ENCODE data around the gene ETV2. TPM values are rescaled to one million over a fixed set of nuclear protein-coding genes. Genes with fewer than 3 reads are reported as not detected.
A peak's percentile ranks its signal among the peaks of the same experiment; 100 is the strongest.
"Not testable (repeated sequence)": the region's sequence is repeated elsewhere in the genome, so short reads cannot be mapped to it uniquely, and the experiment has no call there.

ETV2 gene
- total RNA-seq, 1 experiment from 2014 or later = 0.73 TPM

DNA sequence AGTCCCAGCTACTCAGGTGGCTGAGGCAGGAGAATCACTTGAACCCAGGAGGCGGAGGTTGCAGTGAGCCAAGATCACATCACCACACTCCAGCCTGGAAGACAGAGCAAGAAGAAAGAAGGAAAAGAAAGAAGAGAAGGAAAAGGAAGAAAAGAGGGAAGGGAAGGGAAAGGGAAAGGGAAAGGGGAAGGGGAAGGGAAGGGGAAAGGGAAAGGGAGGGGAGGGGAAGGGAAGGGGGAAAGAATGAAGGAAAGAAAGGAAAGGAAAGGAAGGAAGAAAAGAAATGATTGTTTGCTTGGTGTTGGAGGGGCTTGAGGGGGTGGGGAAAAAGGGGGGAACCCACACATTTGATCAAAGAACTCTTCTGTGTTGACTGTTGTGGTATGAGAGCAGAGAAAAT lies 45.6 kb upstream of the ETV2 start:
- ChIA-PET POLR2A (ENCODE audit: low non-redundant PET) (no interaction called here), CTCF (no interaction called here)
- H3K4me1 ChIP-seq (ENCODE audit: insufficient read depth, low read length, poor library complexity, severe bottlenecking) = no peaks in the 10 kb centered on the region
- H3K27ac ChIP-seq (ENCODE audit: low read depth, low read length, poor library complexity, severe bottlenecking) = no peak overlapping the region
- no peak for DNase-seq (ENCODE audit: low spot score)
- TF ChIP-seq, protein P1, sequence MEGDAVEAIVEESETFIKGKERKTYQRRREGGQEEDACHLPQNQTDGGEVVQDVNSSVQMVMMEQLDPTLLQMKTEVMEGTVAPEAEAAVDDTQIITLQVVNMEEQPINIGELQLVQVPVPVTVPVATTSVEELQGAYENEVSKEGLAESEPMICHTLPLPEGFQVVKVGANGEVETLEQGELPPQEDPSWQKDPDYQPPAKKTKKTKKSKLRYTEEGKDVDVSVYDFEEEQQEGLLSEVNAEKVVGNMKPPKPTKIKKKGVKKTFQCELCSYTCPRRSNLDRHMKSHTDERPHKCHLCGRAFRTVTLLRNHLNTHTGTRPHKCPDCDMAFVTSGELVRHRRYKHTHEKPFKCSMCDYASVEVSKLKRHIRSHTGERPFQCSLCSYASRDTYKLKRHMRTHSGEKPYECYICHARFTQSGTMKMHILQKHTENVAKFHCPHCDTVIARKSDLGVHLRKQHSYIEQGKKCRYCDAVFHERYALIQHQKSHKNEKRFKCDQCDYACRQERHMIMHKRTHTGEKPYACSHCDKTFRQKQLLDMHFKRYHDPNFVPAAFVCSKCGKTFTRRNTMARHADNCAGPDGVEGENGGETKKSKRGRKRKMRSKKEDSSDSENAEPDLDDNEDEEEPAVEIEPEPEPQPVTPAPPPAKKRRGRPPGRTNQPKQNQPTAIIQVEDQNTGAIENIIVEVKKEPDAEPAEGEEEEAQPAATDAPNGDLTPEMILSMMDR (conservative IDR thresholded peaks at IDR 0.05; ENCODE audit: low read depth, low read length) = no peak
- no peak for TF ChIP-seq EZH2 (IDR thresholded peaks at IDR 0.05; ENCODE audit: borderline replicate concordance, low read depth, low read length, poor library complexity, severe bottlenecking)
- no peaks in the 10 kb centered on the region for H3K9me3 ChIP-seq (ENCODE audit: low read depth, low read length, poor library complexity, severe bottlenecking)
- no TSS peak for BruUV-seq (replicated peaks)
- intact Hi-C loops (cut with micrococcal nuclease; ENCODE audit: unreplicated experiment) = no loop called here
- no peaks in the 10 kb centered on the region for H3K36me3 ChIP-seq (ENCODE audit: insufficient read depth, low read length, poor library complexity, severe bottlenecking)
- H3K4me3 ChIP-seq (ENCODE audit: low read depth, low read length, poor library complexity, severe bottlenecking) = no peak overlapping the region
- no peaks in the 10 kb centered on the region for H3K27me3 ChIP-seq (replicated peaks; ENCODE audit: insufficient read depth, low read depth, low read length, poor library complexity)

DNA sequence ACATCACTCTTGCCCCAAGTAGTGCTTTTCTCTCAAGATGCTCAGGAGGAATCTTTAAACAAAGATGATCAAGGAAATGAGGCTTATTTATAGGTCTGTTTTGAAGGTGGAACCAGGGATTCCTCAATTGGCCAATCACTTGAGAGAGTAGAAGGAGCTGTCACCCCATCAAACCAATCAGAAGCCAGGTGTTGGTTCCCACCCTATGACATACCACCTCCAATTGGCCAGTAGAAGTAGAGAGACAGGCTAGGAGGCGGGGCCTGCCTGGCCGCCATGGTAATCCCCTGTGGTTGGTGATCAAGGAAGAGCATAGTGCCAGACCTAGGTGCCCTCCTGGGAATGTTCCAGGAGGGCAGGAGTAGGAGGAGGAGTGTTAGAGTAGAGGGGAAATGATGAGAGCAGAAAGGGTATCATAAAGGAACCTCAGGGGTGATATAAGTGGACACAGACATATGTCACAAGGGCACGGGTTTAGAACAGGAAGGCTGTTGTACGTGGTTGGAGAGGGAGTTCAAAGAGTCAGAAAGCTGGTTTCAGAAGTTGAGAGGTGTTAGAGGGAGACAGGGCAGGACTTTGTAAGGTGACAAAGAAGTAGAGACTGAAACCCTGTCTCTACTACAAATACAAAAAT lies 45.1 kb upstream of the ETV2 start:
- no peak overlapping the region for H3K4me3 ChIP-seq (ENCODE audit: low read depth, low read length, poor library complexity, severe bottlenecking)
- no peaks in the 10 kb centered on the region for H3K4me1 ChIP-seq (ENCODE audit: insufficient read depth, low read length, poor library complexity, severe bottlenecking)
- no peaks in the 10 kb centered on the region for H3K9me3 ChIP-seq (ENCODE audit: low read depth, low read length, poor library complexity, severe bottlenecking)
- no peaks in the 10 kb centered on the region for H3K36me3 ChIP-seq (ENCODE audit: insufficient read depth, low read length, poor library complexity, severe bottlenecking)
- no TSS peak for BruUV-seq (replicated peaks)
- DNase-seq (ENCODE audit: low spot score) = peak; percentile 51
- H3K27me3 ChIP-seq (replicated peaks; ENCODE audit: insufficient read depth, low read depth, low read length, poor library complexity) = no peaks in the 10 kb centered on the region
- intact Hi-C loops (cut with micrococcal nuclease; ENCODE audit: unreplicated experiment) = no loop called here
- no peak overlapping the region for H3K27ac ChIP-seq (ENCODE audit: low read depth, low read length, poor library complexity, severe bottlenecking)
- no peak for TF ChIP-seq EZH2 (IDR thresholded peaks at IDR 0.05; ENCODE audit: borderline replicate concordance, low read depth, low read length, poor library complexity, severe bottlenecking)
- TF ChIP-seq, protein P1 (conservative IDR thresholded peaks at IDR 0.05; ENCODE audit: low read depth, low read length) = no peak
- CTCF ChIA-PET = no interaction called here
- POLR2A ChIA-PET (ENCODE audit: low non-redundant PET) = no interaction called here

DNA sequence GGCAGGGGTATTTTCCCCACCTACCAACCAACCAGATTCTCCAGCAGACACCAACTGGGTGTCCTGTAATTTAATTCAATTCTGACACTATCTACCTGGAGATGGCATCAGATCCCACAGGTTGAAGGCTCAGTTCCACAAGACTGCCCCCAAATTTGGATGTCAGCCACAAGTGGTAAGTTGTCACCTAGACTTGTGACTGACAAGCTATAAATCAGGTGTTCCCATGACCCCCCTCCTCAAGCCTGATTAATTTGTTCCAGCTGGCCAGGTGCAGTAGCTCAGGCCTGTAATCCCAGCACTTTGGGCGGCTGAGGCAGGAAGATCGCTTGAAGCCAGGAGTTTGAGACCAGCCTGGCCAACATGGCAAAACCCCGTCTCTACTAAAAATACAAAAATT lies 39.6 kb upstream of the ETV2 start:
- H3K36me3 ChIP-seq (ENCODE audit: insufficient read depth, low read length, poor library complexity, severe bottlenecking) = no peaks in the 10 kb centered on the region
- no peaks in the 10 kb centered on the region for H3K9me3 ChIP-seq (ENCODE audit: low read depth, low read length, poor library complexity, severe bottlenecking)
- no TSS peak for BruUV-seq (replicated peaks)
- no peak overlapping the region for H3K4me3 ChIP-seq (ENCODE audit: low read depth, low read length, poor library complexity, severe bottlenecking)
- H3K27ac ChIP-seq (ENCODE audit: low read depth, low read length, poor library complexity, severe bottlenecking) = no peak overlapping the region
- no peaks in the 10 kb centered on the region for H3K27me3 ChIP-seq (replicated peaks; ENCODE audit: insufficient read depth, low read depth, low read length, poor library complexity)
- intact Hi-C loops (cut with micrococcal nuclease; ENCODE audit: unreplicated experiment) = no loop called here
- ChIA-PET CTCF (no interaction called here), POLR2A (ENCODE audit: low non-redundant PET) (no interaction called here)
- TF ChIP-seq, protein P1 (conservative IDR thresholded peaks at IDR 0.05; ENCODE audit: low read depth, low read length) = no peak
- TF ChIP-seq EZH2 (IDR thresholded peaks at IDR 0.05; ENCODE audit: borderline replicate concordance, low read depth, low read length, poor library complexity, severe bottlenecking) = no peak
- no peaks in the 10 kb centered on the region for H3K4me1 ChIP-seq (ENCODE audit: insufficient read depth, low read length, poor library complexity, severe bottlenecking)
- no peak for DNase-seq (ENCODE audit: low spot score)

DNA sequence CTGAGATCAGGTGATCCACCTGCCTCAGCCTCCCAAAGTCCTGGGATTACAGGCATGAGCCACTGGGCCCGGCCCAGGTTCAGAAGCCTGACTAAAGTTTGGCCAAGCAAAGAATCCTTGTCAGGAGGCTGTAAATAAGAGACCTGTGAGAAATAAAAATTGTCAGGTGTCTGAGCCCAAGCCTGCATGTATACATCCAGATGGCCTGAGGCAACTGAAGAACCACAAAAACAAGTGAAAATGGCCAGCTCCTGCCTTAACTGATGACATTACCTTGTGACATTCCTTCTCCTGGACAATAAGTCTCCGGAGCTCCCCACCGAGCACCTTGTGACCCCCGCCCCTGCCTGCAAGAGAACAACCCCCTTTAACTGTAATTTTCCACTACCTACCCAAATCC lies 37.1 kb upstream of the ETV2 start:
- H3K4me1 ChIP-seq (ENCODE audit: insufficient read depth, low read length, poor library complexity, severe bottlenecking); intact Hi-C loops (cut with micrococcal nuclease; ENCODE audit: unreplicated experiment); BruUV-seq (replicated peaks); CTCF ChIA-PET; POLR2A ChIA-PET (ENCODE audit: low non-redundant PET); H3K27me3 ChIP-seq (replicated peaks; ENCODE audit: insufficient read depth, low read depth, low read length, poor library complexity); H3K36me3 ChIP-seq (ENCODE audit: insufficient read depth, low read length, poor library complexity, severe bottlenecking); DNase-seq (ENCODE audit: low spot score); H3K4me3 ChIP-seq (ENCODE audit: low read depth, low read length, poor library complexity, severe bottlenecking); H3K9me3 ChIP-seq (ENCODE audit: low read depth, low read length, poor library complexity, severe bottlenecking); H3K27ac ChIP-seq (ENCODE audit: low read depth, low read length, poor library complexity, severe bottlenecking): not testable (repeated sequence)

DNA sequence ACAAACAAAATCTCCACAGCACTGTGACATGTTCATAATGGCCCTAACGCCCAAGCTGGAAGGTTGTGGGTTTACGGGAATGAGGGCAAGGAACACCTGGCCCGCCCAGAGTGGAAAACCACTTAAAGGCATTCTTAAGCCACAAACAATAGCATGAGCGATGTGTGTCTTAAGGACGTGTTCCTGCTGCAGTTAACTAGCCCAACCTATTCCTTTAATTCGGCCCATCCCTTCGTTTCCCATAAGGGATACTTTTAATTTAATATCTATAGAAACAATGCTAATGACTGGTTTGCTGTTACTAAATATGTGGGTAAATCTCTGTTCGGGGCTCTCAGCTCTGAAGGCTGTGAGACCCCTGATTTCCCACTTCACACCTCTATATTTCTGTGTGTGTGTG lies 34.4 kb upstream of the ETV2 start:
- CTCF ChIA-PET; H3K9me3 ChIP-seq (ENCODE audit: low read depth, low read length, poor library complexity, severe bottlenecking); DNase-seq (ENCODE audit: low spot score); H3K27me3 ChIP-seq (replicated peaks; ENCODE audit: insufficient read depth, low read depth, low read length, poor library complexity); H3K4me1 ChIP-seq (ENCODE audit: insufficient read depth, low read length, poor library complexity, severe bottlenecking); H3K36me3 ChIP-seq (ENCODE audit: insufficient read depth, low read length, poor library complexity, severe bottlenecking); H3K4me3 ChIP-seq (ENCODE audit: low read depth, low read length, poor library complexity, severe bottlenecking); H3K27ac ChIP-seq (ENCODE audit: low read depth, low read length, poor library complexity, severe bottlenecking); BruUV-seq (replicated peaks); POLR2A ChIA-PET (ENCODE audit: low non-redundant PET); intact Hi-C loops (cut with micrococcal nuclease; ENCODE audit: unreplicated experiment): not testable (repeated sequence)
